SIG-M5 treated with dmso at 0.1 percent for 504 hours (cell line): ENCODE data around the gene R3HDM2.
"Not testable (repeated sequence)": the region's sequence is repeated elsewhere in the genome, so short reads cannot be mapped to it uniquely, and the experiment has no call there.

Source experiments
- DNase-seq: peaks from one replicate; lab custom pipeline; 2025; ENCODE audit not compliant: unreplicated experiment; lab: John Stamatoyannopoulos, UW

The R3HDM2 gene

GRCh38 chr12:57454213-57454565, 23.3 kb upstream of the R3HDM2 start:
- DNase-seq = no peak

GRCh38 chr12:57452937-57453509, 22.2 kb upstream of the R3HDM2 start:
- peak; percentile 65 for DNase-seq

- DNase-seq = peak; percentile 70
Measured at GRCh38 chr12:57452181-57452936, 21.5 kb upstream of the R3HDM2 start.

GRCh38 chr12:57451233-57451778, 20.5 kb upstream of the R3HDM2 start:
- no peak for DNase-seq

- no peak for DNase-seq
Measured at GRCh38 chr12:57450057-57450456, 19.2 kb upstream of the R3HDM2 start.

- DNase-seq = no peak
Measured at GRCh38 chr12:57449375-57449774, 18.5 kb upstream of the R3HDM2 start.

GRCh38 chr12:57448669-57449068, 17.8 kb upstream of the R3HDM2 start:
- DNase-seq = no peak

GRCh38 chr12:57446292-57446960, 15.6 kb upstream of the R3HDM2 start:
- no peak for DNase-seq

- no peak for DNase-seq
Measured at GRCh38 chr12:57444744-57445143, 13.9 kb upstream of the R3HDM2 start.

GRCh38 chr12:57444337-57444736, 13.5 kb upstream of the R3HDM2 start:
- DNase-seq = not testable (repeated sequence)

GRCh38 chr12:57441846-57442427, 11.1 kb upstream of the R3HDM2 start:
- no peak for DNase-seq

- not testable (repeated sequence) for DNase-seq
Measured at GRCh38 chr12:57441393-57441792, 10.6 kb upstream of the R3HDM2 start.

GRCh38 chr12:57439762-57440266, 9.0 kb upstream of the R3HDM2 start:
- no peak for DNase-seq

GRCh38 chr12:57438400-57438799, 7.6 kb upstream of the R3HDM2 start:
- no peak for DNase-seq

- no peak for DNase-seq
Measured at GRCh38 chr12:57435293-57435692, 4.5 kb upstream of the R3HDM2 start.

GRCh38 chr12:57434517-57435223, 3.8 kb upstream of the R3HDM2 start, which contains the start of gene INHBC:
INHBC (plus strand) TSS chr12:57434784; CDS start chr12:57434887, 103 bp downstream.
- DNase-seq = no peak

GRCh38 chr12:57433370-57433769, 2.5 kb upstream of the R3HDM2 start:
- DNase-seq = no peak

GRCh38 chr12:57431654-57432188, 878 bp upstream of the R3HDM2 start:
- DNase-seq = no peak

- peak; percentile 41 for DNase-seq
Measured at GRCh38 chr12:57430112-57430930, 522 bp downstream of the R3HDM2 start.
